Measurements from ENCODE around the gene FOXA2.

FOXA2 gene

DNA sequence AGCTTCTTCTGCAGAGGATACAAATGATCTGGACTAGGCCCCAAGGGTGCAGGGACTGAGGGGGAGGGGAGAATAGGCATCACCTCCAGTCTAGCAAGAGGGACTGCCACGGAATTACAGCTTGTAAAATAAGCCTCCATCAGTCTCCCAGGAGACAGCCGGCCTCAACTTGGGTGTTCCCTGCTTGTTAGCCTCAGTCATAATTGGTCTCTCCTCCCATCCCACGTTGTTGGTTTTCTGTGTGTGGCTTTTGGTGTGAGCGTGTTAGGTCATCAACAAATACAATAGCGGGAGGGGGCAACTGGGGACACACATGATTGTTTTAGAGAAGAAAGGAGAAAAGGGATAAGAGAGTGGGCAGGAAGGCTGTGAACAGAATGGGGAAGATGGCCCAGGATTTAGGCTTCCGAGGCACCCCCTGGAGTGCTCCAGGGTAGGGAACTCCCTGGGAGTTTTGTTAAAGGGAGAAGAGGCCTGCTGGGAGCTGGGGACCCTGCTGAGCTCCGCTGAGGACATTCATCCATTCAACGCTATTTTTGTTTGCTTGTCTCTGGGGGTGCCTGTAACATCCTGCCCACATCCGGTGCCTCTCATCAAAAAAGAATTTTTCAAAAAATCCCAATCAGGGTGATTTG is 9.2 kb downstream of the FOXA2 start:
- no peak overlapping the region for H3K18ac ChIP-seq (ENCODE audit: low read length)
- H3K23ac ChIP-seq (ENCODE audit: low read length): no peak overlapping the region
- no peak overlapping the region for H3K9ac ChIP-seq (ENCODE audit: low read length)
- H3K9me3 ChIP-seq (ENCODE audit: insufficient read depth, low read depth, low read length): peaks cover 4% of the 10 kb centered on the region
- H2AK5ac ChIP-seq (ENCODE audit: low read length): no peak overlapping the region
- no peak overlapping the region for H2BK12ac ChIP-seq (ENCODE audit: low read length)
- DNase-seq: no peak
- H3K4me2 ChIP-seq (ENCODE audit: low read length): no peak overlapping the region
- no peaks in the 10 kb centered on the region for H3K4me1 ChIP-seq (ENCODE audit: control insufficient read depth in 1 of 2, insufficient read depth in 2 of 2, low read length in 2 of 2)
- H4K12ac ChIP-seq (ENCODE audit: low read depth, low read length): no peak overlapping the region
- H2BK120ac ChIP-seq (ENCODE audit: insufficient read depth, low read length, poor library complexity): no peak overlapping the region
- no peak overlapping the region for H3K4me3 ChIP-seq (ENCODE audit: low read depth, low read length)
- no peaks in the 10 kb centered on the region for H3K79me1 ChIP-seq (ENCODE audit: low read length)
- H2BK5ac ChIP-seq (ENCODE audit: low read depth, low read length, poor library complexity): no peak overlapping the region
- peaks cover 74% of the 10 kb centered on the region for H3K27me3 ChIP-seq (ENCODE audit: insufficient read depth, low read length)
- H3K4ac ChIP-seq (ENCODE audit: low read depth, low read length): no peak overlapping the region
- no peaks in the 10 kb centered on the region for H3K36me3 ChIP-seq (ENCODE audit: control insufficient read depth in 1 of 2, insufficient read depth in 2 of 2, low read length in 2 of 2)
- H3K79me2 ChIP-seq (ENCODE audit: control insufficient read depth, insufficient read depth, low read length, poor library complexity): no peaks in the 10 kb centered on the region
- no CpG with 5 or more reads among the region's 9 CpGs for WGBS (ENCODE audit: extremely low coverage, insufficient coverage, insufficient read length)
- no peak overlapping the region for H2AFZ ChIP-seq (ENCODE audit: insufficient read depth, low read length, poor library complexity)
- H3K14ac ChIP-seq (ENCODE audit: low read length): no peak overlapping the region
- H4K91ac ChIP-seq (ENCODE audit: low read depth, low read length): no peak overlapping the region
- no peak overlapping the region for H3K27ac ChIP-seq (ENCODE audit: low read depth, low read length)
- H4K8ac ChIP-seq (ENCODE audit: low read depth, low read length): no peak overlapping the region

DNA sequence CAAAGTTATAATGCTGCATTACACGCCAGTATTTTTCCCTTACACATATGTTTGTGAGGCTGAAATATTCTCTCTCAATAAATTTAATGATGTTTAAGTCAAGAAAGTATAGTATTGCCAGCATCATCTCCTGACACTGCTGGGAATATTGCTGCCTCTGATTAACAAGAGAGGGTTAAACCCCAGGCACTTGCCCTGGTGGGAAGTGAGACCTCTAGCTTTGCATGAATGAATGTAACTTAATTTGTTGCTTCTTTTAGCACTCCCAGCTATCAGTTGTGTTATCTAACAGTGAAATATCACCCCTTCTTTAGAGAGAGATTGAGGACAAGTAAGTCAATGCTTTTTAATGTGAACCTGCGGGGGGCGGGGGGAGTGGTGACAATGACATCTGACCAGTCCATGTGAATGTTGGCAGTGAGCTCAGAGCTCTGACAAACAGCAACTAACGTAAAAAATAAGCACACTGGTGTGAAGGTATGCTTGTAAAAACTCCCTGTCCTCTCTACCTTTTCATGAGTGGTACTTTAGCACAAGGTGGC is 9.8 kb downstream of the FOXA2 start:
- Histone ChIP-seq H3K36me3 (ENCODE audit: control insufficient read depth in 1 of 2, insufficient read depth in 2 of 2, low read length in 2 of 2) (no peaks in the 10 kb centered on the region), H3K4me1 (ENCODE audit: control insufficient read depth in 1 of 2, insufficient read depth in 2 of 2, low read length in 2 of 2) (no peaks in the 10 kb centered on the region)

DNA sequence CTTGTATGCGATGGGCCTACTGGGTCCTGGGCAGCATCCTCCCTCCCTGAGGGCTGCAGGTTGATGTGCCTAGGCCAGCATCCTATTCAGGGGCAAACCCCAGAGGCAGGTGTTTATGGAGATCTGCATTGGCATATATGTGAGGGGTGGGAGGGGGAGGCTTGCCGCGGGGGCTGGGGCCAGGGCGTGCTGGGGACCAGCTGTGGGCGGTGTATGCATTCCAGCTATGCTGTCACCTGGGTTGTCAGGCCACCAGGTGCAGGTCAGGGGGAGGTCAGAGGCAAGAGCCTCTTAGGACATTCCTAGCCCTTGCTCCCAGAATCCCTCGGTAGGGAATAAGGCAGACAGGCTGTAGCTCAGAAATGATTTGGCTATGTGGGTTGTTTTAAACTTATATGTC is 11.9 kb downstream of the FOXA2 start:
- H4K8ac ChIP-seq (ENCODE audit: low read depth, low read length): no peak overlapping the region
- H3K4ac ChIP-seq (ENCODE audit: low read depth, low read length): no peak overlapping the region
- H3K36me3 ChIP-seq (ENCODE audit: control insufficient read depth in 1 of 2, insufficient read depth in 2 of 2, low read length in 2 of 2): no peaks in the 10 kb centered on the region
- no peak overlapping the region for H4K12ac ChIP-seq (ENCODE audit: low read depth, low read length)
- no peak overlapping the region for H4K91ac ChIP-seq (ENCODE audit: low read depth, low read length)
- WGBS (ENCODE audit: extremely low coverage, insufficient coverage, insufficient read length): no CpG with 5 or more reads among the region's 6 CpGs
- no peak overlapping the region for H2AK5ac ChIP-seq (ENCODE audit: low read length)
- no peak overlapping the region for H2BK5ac ChIP-seq (ENCODE audit: low read depth, low read length, poor library complexity)
- H3K4me2 ChIP-seq (ENCODE audit: low read length): no peak overlapping the region
- no peaks in the 10 kb centered on the region for H3K79me2 ChIP-seq (ENCODE audit: control insufficient read depth, insufficient read depth, low read length, poor library complexity)
- no peak overlapping the region for H3K27ac ChIP-seq (ENCODE audit: low read depth, low read length)
- H3K4me3 ChIP-seq (ENCODE audit: low read depth, low read length): no peak overlapping the region
- H3K18ac ChIP-seq (ENCODE audit: low read length): no peak overlapping the region
- no peak for DNase-seq
- H2BK12ac ChIP-seq (ENCODE audit: low read length): no peak overlapping the region
- H3K79me1 ChIP-seq (ENCODE audit: low read length): no peaks in the 10 kb centered on the region
- no peaks in the 10 kb centered on the region for H3K4me1 ChIP-seq (ENCODE audit: control insufficient read depth in 1 of 2, insufficient read depth in 2 of 2, low read length in 2 of 2)
- no peak overlapping the region for H3K23ac ChIP-seq (ENCODE audit: low read length)
- no peak overlapping the region for H2BK120ac ChIP-seq (ENCODE audit: insufficient read depth, low read length, poor library complexity)
- no peak overlapping the region for H2AFZ ChIP-seq (ENCODE audit: insufficient read depth, low read length, poor library complexity)
- peaks cover 70% of the 10 kb centered on the region for H3K27me3 ChIP-seq (ENCODE audit: insufficient read depth, low read length)
- no peak overlapping the region for H3K14ac ChIP-seq (ENCODE audit: low read length)
- no peak overlapping the region for H3K9ac ChIP-seq (ENCODE audit: low read length)
- peaks cover 4% of the 10 kb centered on the region for H3K9me3 ChIP-seq (ENCODE audit: insufficient read depth, low read depth, low read length)

More for the DNA sequence above, 9.8 kb downstream of the FOXA2 start:
- Histone ChIP-seq H3K27me3 (ENCODE audit: insufficient read depth, low read length) (peaks cover 70% of the 10 kb centered on the region), H3K9ac (ENCODE audit: low read length) (no peak overlapping the region), H3K4me2 (ENCODE audit: low read length) (no peak overlapping the region), H3K14ac (ENCODE audit: low read length) (no peak overlapping the region), H2BK5ac (ENCODE audit: low read depth, low read length, poor library complexity) (no peak overlapping the region), H3K79me1 (ENCODE audit: low read length) (no peaks in the 10 kb centered on the region), H2AK5ac (ENCODE audit: low read length) (no peak overlapping the region), H4K12ac (ENCODE audit: low read depth, low read length) (no peak overlapping the region), H2BK120ac (ENCODE audit: insufficient read depth, low read length, poor library complexity) (no peak overlapping the region), H4K91ac (ENCODE audit: low read depth, low read length) (no peak overlapping the region), H3K18ac (ENCODE audit: low read length) (no peak overlapping the region), H4K8ac (ENCODE audit: low read depth, low read length) (no peak overlapping the region), H2AFZ (ENCODE audit: insufficient read depth, low read length, poor library complexity) (no peak overlapping the region), H3K27ac (ENCODE audit: low read depth, low read length) (no peak overlapping the region), H3K4me3 (ENCODE audit: low read depth, low read length) (no peak overlapping the region), H2BK12ac (ENCODE audit: low read length) (no peak overlapping the region), H3K4ac (ENCODE audit: low read depth, low read length) (no peak overlapping the region), H3K79me2 (ENCODE audit: control insufficient read depth, insufficient read depth, low read length, poor library complexity) (no peaks in the 10 kb centered on the region), H3K9me3 (ENCODE audit: insufficient read depth, low read depth, low read length) (peaks cover 4% of the 10 kb centered on the region), H3K23ac (ENCODE audit: low read length) (no peak overlapping the region)
- WGBS (ENCODE audit: extremely low coverage, insufficient coverage, insufficient read length): no CpG with 5 or more reads among the region's 4 CpGs
- no peak for DNase-seq

DNA sequence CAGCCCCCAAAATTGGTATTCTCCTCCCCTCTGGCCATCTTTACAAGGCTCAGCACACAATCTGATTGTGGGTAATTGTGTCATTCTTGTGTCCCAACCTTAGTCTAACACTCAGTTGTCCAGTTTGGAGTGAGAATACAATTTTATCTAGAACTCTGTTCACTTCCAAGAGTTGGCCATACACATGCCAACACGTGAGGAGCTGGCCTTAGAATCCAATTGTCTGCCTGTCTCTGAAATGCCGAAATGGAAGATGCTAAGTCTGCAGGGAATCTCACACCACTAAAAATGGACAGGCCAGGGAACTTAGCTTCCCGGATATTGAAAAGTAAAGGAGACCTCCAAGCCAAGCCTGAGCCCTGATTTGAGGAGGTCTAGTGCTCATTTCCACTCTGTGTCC is 12.3 kb downstream of the FOXA2 start:
- Histone ChIP-seq H4K12ac (ENCODE audit: low read depth, low read length) (no peak overlapping the region), H3K23ac (ENCODE audit: low read length) (no peak overlapping the region), H3K27ac (ENCODE audit: low read depth, low read length) (no peak overlapping the region), H4K8ac (ENCODE audit: low read depth, low read length) (no peak overlapping the region), H3K36me3 (ENCODE audit: control insufficient read depth in 1 of 2, insufficient read depth in 2 of 2, low read length in 2 of 2) (no peaks in the 10 kb centered on the region), H2BK5ac (ENCODE audit: low read depth, low read length, poor library complexity) (no peak overlapping the region), H3K4me2 (ENCODE audit: low read length) (no peak overlapping the region), H2BK120ac (ENCODE audit: insufficient read depth, low read length, poor library complexity) (no peak overlapping the region), H4K91ac (ENCODE audit: low read depth, low read length) (no peak overlapping the region), H2AK5ac (ENCODE audit: low read length) (no peak overlapping the region), H3K4ac (ENCODE audit: low read depth, low read length) (no peak overlapping the region), H3K79me1 (ENCODE audit: low read length) (no peaks in the 10 kb centered on the region), H3K9me3 (ENCODE audit: insufficient read depth, low read depth, low read length) (peaks cover 4% of the 10 kb centered on the region), H2AFZ (ENCODE audit: insufficient read depth, low read length, poor library complexity) (no peak overlapping the region), H3K14ac (ENCODE audit: low read length) (no peak overlapping the region), H3K18ac (ENCODE audit: low read length) (no peak overlapping the region), H3K79me2 (ENCODE audit: control insufficient read depth, insufficient read depth, low read length, poor library complexity) (no peaks in the 10 kb centered on the region), H2BK12ac (ENCODE audit: low read length) (no peak overlapping the region), H3K4me3 (ENCODE audit: low read depth, low read length) (no peak overlapping the region), H3K9ac (ENCODE audit: low read length) (no peak overlapping the region), H3K4me1 (ENCODE audit: control insufficient read depth in 1 of 2, insufficient read depth in 2 of 2, low read length in 2 of 2) (no peaks in the 10 kb centered on the region), H3K27me3 (ENCODE audit: insufficient read depth, low read length) (peaks cover 70% of the 10 kb centered on the region)
- DNase-seq: no peak
- no CpG with 5 or more reads among the region's 3 CpGs for WGBS (ENCODE audit: extremely low coverage, insufficient coverage, insufficient read length)

Data from trophoblast cell (in vitro differentiated cells and primary cell).